ENCODE data around the gene AGA. TPM values are rescaled to one million over a fixed set of nuclear protein-coding genes. Genes with fewer than 3 reads are reported as not detected.

The AGA gene
- total and polyA plus RNA-seq, 10 of the 15 experiments (the other 5 are each of a cell fraction or from before 2014, with no cell fraction given) = 17.1 to 37.6 (median 24.5) TPM

DNA sequence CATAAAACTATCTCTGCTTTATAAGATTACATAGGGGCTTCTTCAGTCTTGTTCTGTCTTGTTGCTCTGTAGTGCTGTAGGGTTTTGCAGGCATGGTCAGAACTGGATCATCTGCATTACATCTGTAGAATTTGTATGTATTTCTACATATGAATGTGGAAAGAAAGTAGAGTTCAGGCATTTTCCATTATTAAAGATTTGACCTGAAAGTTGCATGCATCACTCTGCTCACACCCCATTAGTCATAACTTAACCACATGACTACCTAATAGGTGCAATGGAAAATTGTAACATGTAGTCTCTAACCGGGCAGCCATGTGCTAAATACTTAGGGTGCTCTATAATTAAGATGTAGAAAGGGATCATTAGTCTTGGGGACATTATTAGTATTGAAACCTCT, 45.7 kb upstream of the AGA start:
- DNase-seq (ENCODE audit: low read depth, low spot score) = no peak
- Histone ChIP-seq H3K36me3 (ENCODE audit: control insufficient read depth in 2 of 2, insufficient read depth in 2 of 2, low read length in 1 of 2) (no peaks in the 10 kb centered on the region), H4K20me1 (ENCODE audit: control insufficient read depth, insufficient read depth) (no peaks in the 10 kb centered on the region), H3K79me2 (ENCODE audit: control insufficient read depth, insufficient read depth, low read length) (no peaks in the 10 kb centered on the region), H3K4me1 (ENCODE audit: control insufficient read depth, insufficient read depth, low read length) (no peaks in the 10 kb centered on the region), H3K4me2 (ENCODE audit: control insufficient read depth, insufficient read depth) (no peak overlapping the region), H3K4me3 (no peak overlapping the region), H3K9me3 (replicated peaks; ENCODE audit: control insufficient read depth, insufficient read depth, low read length) (no peaks in the 10 kb centered on the region), H3K27ac (ENCODE audit: control insufficient read depth, insufficient read depth) (no peak overlapping the region), H3K27me3 (replicated peaks in 1 of 2; ENCODE audit: control insufficient read depth in 2 of 2, insufficient read depth in 2 of 2, low read length in 1 of 2) (no peaks in the 10 kb centered on the region), H3K9ac (ENCODE audit: control insufficient read depth, insufficient read depth, low read length) (no peak overlapping the region), H2AFZ (ENCODE audit: control insufficient read depth, low read depth, low read length) (no peak overlapping the region)
- CTCF ChIA-PET = no interaction called here
- no peak for FAIRE-seq
- peak; percentile 56 for ATAC-seq
- intact Hi-C loops (cut with micrococcal nuclease; ENCODE audit: unreplicated experiment) = no loop called here
- POLR2A ChIA-PET = no interaction called here
- BruUV-seq (replicated peaks) = no TSS peak
- in situ Hi-C loops (cut with MboI) = no loop called here
- 0% methylated on average over 1 of the region's 1 CpG for WGBS (ENCODE audit: insufficient coverage, insufficient replicate concordance, low lambda C conversion rate, missing lambda C conversion rate)
- SMC1A ChIA-PET (ENCODE audit: uncharacterized antibody, unreplicated experiment) = no interaction called here
- RAD21 ChIA-PET (ENCODE audit: unreplicated experiment) = no interaction called here
- TF ChIP-seq NR2C1 (IDR thresholded peaks at IDR 0.05) (no peak), NRF1 (conservative IDR thresholded peaks at IDR 0.05; ENCODE audit: low read depth, low read length) (no peak)

- ChIA-PET CTCF (no interaction called here), RAD21 (ENCODE audit: unreplicated experiment) (no interaction called here), SMC1A (ENCODE audit: uncharacterized antibody, unreplicated experiment) (no interaction called here), POLR2A (no interaction called here)
- in situ Hi-C loops (cut with MboI) (no loop called here), intact Hi-C loops (cut with micrococcal nuclease; ENCODE audit: unreplicated experiment) (no loop called here)
- no peak for ATAC-seq
- WGBS (ENCODE audit: insufficient coverage, insufficient replicate concordance, low lambda C conversion rate, missing lambda C conversion rate) = 0% methylated on average over 1 of the region's 1 CpG
- no peak overlapping the region for H3K4me3 ChIP-seq
- no peaks in the 10 kb centered on the region for H4K20me1 ChIP-seq (ENCODE audit: control insufficient read depth, insufficient read depth)
- H3K9ac ChIP-seq (ENCODE audit: control insufficient read depth, insufficient read depth, low read length) = no peak overlapping the region
- no peak for FAIRE-seq
- H3K4me1 ChIP-seq (ENCODE audit: control insufficient read depth, insufficient read depth, low read length) = no peaks in the 10 kb centered on the region
- TF ChIP-seq CEBPB (IDR thresholded peaks at IDR 0.05; ENCODE audit: borderline replicate concordance in 1 of 2, low read depth in 2 of 2, low read length in 2 of 2) = no peak
- TF ChIP-seq NFYB (IDR thresholded peaks at IDR 0.05; ENCODE audit: insufficient read depth, low read depth, low read length) = no peak
- TF ChIP-seq TAF1 (IDR thresholded peaks at IDR 0.05; ENCODE audit: borderline replicate concordance, low read depth, low read length) = no peak
- no peak overlapping the region for H2AFZ ChIP-seq (ENCODE audit: control insufficient read depth, low read depth, low read length)
- H3K36me3 ChIP-seq (ENCODE audit: control insufficient read depth in 2 of 2, insufficient read depth in 2 of 2, low read length in 1 of 2) = no peaks in the 10 kb centered on the region
- no peaks in the 10 kb centered on the region for H3K27me3 ChIP-seq (replicated peaks in 1 of 2; ENCODE audit: control insufficient read depth in 2 of 2, insufficient read depth in 2 of 2, low read length in 1 of 2)
- no peaks in the 10 kb centered on the region for H3K9me3 ChIP-seq (replicated peaks; ENCODE audit: control insufficient read depth, insufficient read depth, low read length)
- H3K79me2 ChIP-seq (ENCODE audit: control insufficient read depth, insufficient read depth, low read length) = no peaks in the 10 kb centered on the region
- H3K27ac ChIP-seq (ENCODE audit: control insufficient read depth, insufficient read depth) = no peak overlapping the region
- no TSS peak for BruUV-seq (replicated peaks)
- no peak overlapping the region for H3K4me2 ChIP-seq (ENCODE audit: control insufficient read depth, insufficient read depth)
- no peak for DNase-seq (ENCODE audit: low read depth, low spot score)
Measured at GRCh38 chr4:177485528-177485927, 43.3 kb upstream of the AGA start.
